ENCODE data around the gene RPTOR. TPM values are rescaled to one million over a fixed set of nuclear protein-coding genes. Genes with fewer than 3 reads are reported as not detected.

Gene RPTOR
- polyA plus RNA-seq, 1 donor from 2014 or later: 8.0 TPM

DNA sequence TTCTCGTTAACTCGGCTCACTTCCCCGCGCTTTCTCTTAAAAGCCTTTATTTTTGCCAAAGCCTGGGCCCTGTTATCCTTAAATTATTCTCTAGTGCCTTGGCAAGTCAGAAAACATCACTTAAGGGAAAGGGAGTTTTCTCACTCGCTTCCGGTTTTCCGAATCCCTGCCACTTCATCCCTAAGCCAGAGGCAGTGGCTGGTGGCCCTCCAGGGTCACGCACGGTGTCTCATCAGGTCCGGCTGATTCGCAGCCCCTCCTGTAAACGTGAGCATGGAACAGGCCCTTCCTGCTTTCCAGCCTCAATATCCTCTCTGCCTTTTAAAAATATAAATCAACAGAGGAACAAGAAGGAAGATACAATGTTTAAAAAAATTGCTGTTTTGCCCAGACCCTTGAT lies 304.5 kb downstream of the RPTOR start:
- no peaks in the 10 kb centered on the region for H3K36me3 ChIP-seq (ENCODE audit: insufficient read depth, low read length)
- TF ChIP-seq RAD21 (conservative IDR thresholded peaks at IDR 0.05) (no peak), MXI1 (conservative IDR thresholded peaks at IDR 0.05; ENCODE audit: poor library complexity, severe bottlenecking) (no peak), POLR2AphosphoS5 (IDR thresholded peaks at IDR 0.05) (no peak), EP300 (conservative IDR thresholded peaks at IDR 0.05; ENCODE audit: poor library complexity, severe bottlenecking) (no peak), EZH2 (IDR thresholded peaks at IDR 0.05; ENCODE audit: borderline replicate concordance, insufficient read depth, low read length, poor library complexity, severe bottlenecking) (no peak), SMC3 (conservative IDR thresholded peaks at IDR 0.05; ENCODE audit: poor library complexity) (no peak), TAF1 (IDR thresholded peaks at IDR 0.05; ENCODE audit: low read depth) (no peak)
- TF ChIP-seq, protein P1, sequence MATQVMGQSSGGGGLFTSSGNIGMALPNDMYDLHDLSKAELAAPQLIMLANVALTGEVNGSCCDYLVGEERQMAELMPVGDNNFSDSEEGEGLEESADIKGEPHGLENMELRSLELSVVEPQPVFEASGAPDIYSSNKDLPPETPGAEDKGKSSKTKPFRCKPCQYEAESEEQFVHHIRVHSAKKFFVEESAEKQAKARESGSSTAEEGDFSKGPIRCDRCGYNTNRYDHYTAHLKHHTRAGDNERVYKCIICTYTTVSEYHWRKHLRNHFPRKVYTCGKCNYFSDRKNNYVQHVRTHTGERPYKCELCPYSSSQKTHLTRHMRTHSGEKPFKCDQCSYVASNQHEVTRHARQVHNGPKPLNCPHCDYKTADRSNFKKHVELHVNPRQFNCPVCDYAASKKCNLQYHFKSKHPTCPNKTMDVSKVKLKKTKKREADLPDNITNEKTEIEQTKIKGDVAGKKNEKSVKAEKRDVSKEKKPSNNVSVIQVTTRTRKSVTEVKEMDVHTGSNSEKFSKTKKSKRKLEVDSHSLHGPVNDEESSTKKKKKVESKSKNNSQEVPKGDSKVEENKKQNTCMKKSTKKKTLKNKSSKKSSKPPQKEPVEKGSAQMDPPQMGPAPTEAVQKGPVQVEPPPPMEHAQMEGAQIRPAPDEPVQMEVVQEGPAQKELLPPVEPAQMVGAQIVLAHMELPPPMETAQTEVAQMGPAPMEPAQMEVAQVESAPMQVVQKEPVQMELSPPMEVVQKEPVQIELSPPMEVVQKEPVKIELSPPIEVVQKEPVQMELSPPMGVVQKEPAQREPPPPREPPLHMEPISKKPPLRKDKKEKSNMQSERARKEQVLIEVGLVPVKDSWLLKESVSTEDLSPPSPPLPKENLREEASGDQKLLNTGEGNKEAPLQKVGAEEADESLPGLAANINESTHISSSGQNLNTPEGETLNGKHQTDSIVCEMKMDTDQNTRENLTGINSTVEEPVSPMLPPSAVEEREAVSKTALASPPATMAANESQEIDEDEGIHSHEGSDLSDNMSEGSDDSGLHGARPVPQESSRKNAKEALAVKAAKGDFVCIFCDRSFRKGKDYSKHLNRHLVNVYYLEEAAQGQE (IDR thresholded peaks at IDR 0.05; ENCODE audit: borderline replicate concordance): no peak
- TF ChIP-seq, protein P2, sequence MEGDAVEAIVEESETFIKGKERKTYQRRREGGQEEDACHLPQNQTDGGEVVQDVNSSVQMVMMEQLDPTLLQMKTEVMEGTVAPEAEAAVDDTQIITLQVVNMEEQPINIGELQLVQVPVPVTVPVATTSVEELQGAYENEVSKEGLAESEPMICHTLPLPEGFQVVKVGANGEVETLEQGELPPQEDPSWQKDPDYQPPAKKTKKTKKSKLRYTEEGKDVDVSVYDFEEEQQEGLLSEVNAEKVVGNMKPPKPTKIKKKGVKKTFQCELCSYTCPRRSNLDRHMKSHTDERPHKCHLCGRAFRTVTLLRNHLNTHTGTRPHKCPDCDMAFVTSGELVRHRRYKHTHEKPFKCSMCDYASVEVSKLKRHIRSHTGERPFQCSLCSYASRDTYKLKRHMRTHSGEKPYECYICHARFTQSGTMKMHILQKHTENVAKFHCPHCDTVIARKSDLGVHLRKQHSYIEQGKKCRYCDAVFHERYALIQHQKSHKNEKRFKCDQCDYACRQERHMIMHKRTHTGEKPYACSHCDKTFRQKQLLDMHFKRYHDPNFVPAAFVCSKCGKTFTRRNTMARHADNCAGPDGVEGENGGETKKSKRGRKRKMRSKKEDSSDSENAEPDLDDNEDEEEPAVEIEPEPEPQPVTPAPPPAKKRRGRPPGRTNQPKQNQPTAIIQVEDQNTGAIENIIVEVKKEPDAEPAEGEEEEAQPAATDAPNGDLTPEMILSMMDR (IDR thresholded peaks at IDR 0.05; ENCODE audit: poor library complexity, severe bottlenecking): no peak

DNA sequence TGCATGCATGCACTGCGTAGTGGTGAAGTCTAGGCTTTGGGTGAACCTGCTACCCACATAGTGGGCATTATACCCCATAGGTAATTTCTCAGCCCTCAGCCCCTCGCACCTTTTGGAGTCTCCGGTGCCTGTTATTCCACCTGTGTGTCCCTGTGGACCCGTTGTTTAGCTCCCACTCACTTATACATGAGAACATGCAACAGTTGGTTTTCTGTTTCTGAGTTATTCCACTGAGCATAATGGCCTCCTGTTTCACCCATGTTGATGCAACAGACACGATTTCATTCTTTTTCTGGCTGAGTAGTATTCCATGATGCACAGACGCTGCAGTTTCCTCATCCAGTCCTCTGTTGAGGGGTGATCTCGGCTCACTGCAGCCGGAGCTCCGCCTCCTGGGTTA lies 305.5 kb downstream of the RPTOR start:
- Histone ChIP-seq H3F3A (ENCODE audit: insufficient read depth, low read length, poor library complexity, severe bottlenecking) (no peaks in the 10 kb centered on the region), H3K9me3 (ENCODE audit: low read length) (no peaks in the 10 kb centered on the region), H3K27me3 (ENCODE audit: insufficient read depth, low read depth, low read length) (no peaks in the 10 kb centered on the region), H2AFZ (ENCODE audit: low read depth, low read length) (no peak overlapping the region), H3K9me2 (ENCODE audit: insufficient read depth, low read length) (no peaks in the 10 kb centered on the region), H4K20me1 (ENCODE audit: insufficient read depth) (no peaks in the 10 kb centered on the region), H3K4me2 (ENCODE audit: low read length) (no peak overlapping the region), H3K79me2 (replicated peaks; ENCODE audit: insufficient read depth, low read length) (no peaks in the 10 kb centered on the region), H3K9ac (ENCODE audit: low read length) (no peak overlapping the region), H3K27ac (ENCODE audit: low read length) (no peak overlapping the region), H3K36me3 (ENCODE audit: insufficient read depth, low read length) (no peaks in the 10 kb centered on the region), H3K4me3 (ENCODE audit: low read length) (no peak overlapping the region)
- TF ChIP-seq EZH2 (IDR thresholded peaks at IDR 0.05; ENCODE audit: borderline replicate concordance, insufficient read depth, low read length, poor library complexity, severe bottlenecking) (no peak), MXI1 (conservative IDR thresholded peaks at IDR 0.05; ENCODE audit: poor library complexity, severe bottlenecking) (no peak), TAF1 (IDR thresholded peaks at IDR 0.05; ENCODE audit: low read depth) (no peak), POLR2AphosphoS5 (IDR thresholded peaks at IDR 0.05) (no peak), SMC3 (conservative IDR thresholded peaks at IDR 0.05; ENCODE audit: poor library complexity) (no peak), RAD21 (conservative IDR thresholded peaks at IDR 0.05) (no peak), EP300 (conservative IDR thresholded peaks at IDR 0.05; ENCODE audit: poor library complexity, severe bottlenecking) (no peak)
- TF ChIP-seq, protein P1 (IDR thresholded peaks at IDR 0.05; ENCODE audit: borderline replicate concordance): no peak
- TF ChIP-seq, protein P2 (IDR thresholded peaks at IDR 0.05; ENCODE audit: poor library complexity, severe bottlenecking): no peak

More for the DNA sequence above, 304.5 kb downstream of the RPTOR start:
- Histone ChIP-seq H3K79me2 (replicated peaks; ENCODE audit: insufficient read depth, low read length) (no peaks in the 10 kb centered on the region), H3K9me3 (ENCODE audit: low read length) (no peaks in the 10 kb centered on the region), H3K4me3 (ENCODE audit: low read length) (no peak overlapping the region), H2AFZ (ENCODE audit: low read depth, low read length) (no peak overlapping the region), H4K20me1 (ENCODE audit: insufficient read depth) (no peaks in the 10 kb centered on the region), H3K4me2 (ENCODE audit: low read length) (no peak overlapping the region), H3K27ac (ENCODE audit: low read length) (no peak overlapping the region), H3K9ac (ENCODE audit: low read length) (no peak overlapping the region), H3F3A (ENCODE audit: insufficient read depth, low read length, poor library complexity, severe bottlenecking) (no peaks in the 10 kb centered on the region), H3K9me2 (ENCODE audit: insufficient read depth, low read length) (no peaks in the 10 kb centered on the region), H3K27me3 (ENCODE audit: insufficient read depth, low read depth, low read length) (no peaks in the 10 kb centered on the region)
